HepG2 (cell line): Measurements from ENCODE around the gene SHROOM1. TPM values are rescaled to one million over a fixed set of nuclear protein-coding genes. Genes with fewer than 3 reads are reported as not detected.
A peak's percentile ranks its signal among the peaks of the same experiment; 100 is the strongest.

Experiments
- ATF1 ChIP-seq: IDR thresholded peaks from 2 replicates; pipeline ENCODE4 v1.6.1; 2016; ENCODE audit warnings: mild to moderate bottlenecking, control low read depth
- BCL6 ChIP-seq: IDR thresholded peaks from 2 replicates; pipeline ENCODE4 v1.6.1; 2016; ENCODE audit warnings: missing genetic modification reagents, missing compliant biosample characterization
- CEBPB ChIP-seq: IDR thresholded peaks from 2 replicates; pipeline ENCODE4 v1.6.1; 2011; ENCODE audit warnings: low read depth, low read length, improper control_type of control experiment, borderline replicate concordance
- CREB1 ChIP-seq, 2 experiments: fragments of 450-650 bp in 1 of 2; IDR thresholded peaks; 2 replicates each; pipeline ENCODE4 v1.6.1; 2016 to 2017; ENCODE audit warnings: control low read depth in 1 of 2, mild to moderate bottlenecking in 1 of 2, missing compliant biosample characterization in 1 of 2, missing genetic modification characterization in 1 of 2
- CREM ChIP-seq, 2 experiments: sonication (generic) in 1 of 2; formaldehyde crosslinking in 1 of 2; IDR thresholded peaks; 2 replicates each; pipeline versions ENCODE4 v1.4.0 to v1.6.1; 2016 to 2020; ENCODE audit warnings: antibody characterized with exemption in 1 of 2, mild to moderate bottlenecking in 1 of 2, missing genetic modification reagents in 1 of 2
- HMG20B ChIP-seq: conservative IDR thresholded peaks from 2 replicates; pipeline ENCODE4 v1.6.1; 2016; ENCODE audit warnings: missing genetic modification reagents, missing compliant biosample characterization
- IRF9 ChIP-seq: sonication (generic); formaldehyde crosslinking; IDR thresholded peaks from 2 replicates; pipeline ENCODE4 v1.8.0; 2022; ENCODE audit warnings: missing genetic modification reagents, mild to moderate bottlenecking, borderline replicate concordance
- ISL2 ChIP-seq: sonication (generic); formaldehyde crosslinking; IDR thresholded peaks from 2 replicates; pipeline ENCODE4 v1.5.0; 2020; ENCODE audit warnings: missing genetic modification reagents
- KDM1A ChIP-seq: IDR thresholded peaks from 2 replicates; pipeline ENCODE4 v1.6.1; 2016; ENCODE audit warnings: missing compliant biosample characterization
- KDM5B ChIP-seq: sonication (generic); formaldehyde crosslinking; IDR thresholded peaks from 2 replicates; pipeline ENCODE4 v1.4.0; 2020; ENCODE audit warnings: missing genetic modification reagents, mild to moderate bottlenecking, borderline replicate concordance
- KLF6 ChIP-seq: IDR thresholded peaks from 2 replicates; pipeline ENCODE4 v1.8.0; 2016; ENCODE audit warnings: missing biosample characterization, missing genetic modification reagents
- MAX ChIP-seq: IDR thresholded peaks from 2 replicates; pipeline ENCODE4 v1.6.1; 2012; ENCODE audit warnings: inconsistent platforms
- MTF1 ChIP-seq: sonication (generic); formaldehyde crosslinking; IDR thresholded peaks from 2 replicates; pipeline ENCODE4 v1.5.0; 2020; ENCODE audit warnings: missing genetic modification reagents
- NR2F6 ChIP-seq, 2 experiments: IDR thresholded peaks; 2 replicates each; pipeline ENCODE4 v1.6.1; 2016; ENCODE audit warnings: antibody characterized with exemption in 1 of 2, mild to moderate bottlenecking in 1 of 2
- SALL1 ChIP-seq: sonication (generic); formaldehyde crosslinking; IDR thresholded peaks from 2 replicates; pipeline ENCODE4 v1.8.0; 2022; ENCODE audit warnings: mild to moderate bottlenecking, missing genetic modification reagents
- SOX6 ChIP-seq, 2 experiments: fragments of 450-650 bp in 1 of 2; sonication (generic) in 1 of 2; formaldehyde crosslinking in 1 of 2; IDR thresholded peaks; 2 replicates each; pipeline versions ENCODE4 v1.4.0 to v1.6.1; 2017 to 2020; ENCODE audit warnings: antibody characterized with exemption in 1 of 2, mild to moderate bottlenecking in 1 of 2, missing genetic modification reagents in 1 of 2
- TAF1 ChIP-seq: sonication (generic); formaldehyde crosslinking; IDR thresholded peaks from 2 replicates; pipeline ENCODE4 v1.4.0; 2020; ENCODE audit warnings: missing genetic modification reagents
- TBP ChIP-seq: sonication (generic); formaldehyde crosslinking; IDR thresholded peaks from 2 replicates; pipeline ENCODE4 v1.5.0; 2020; ENCODE audit warnings: missing genetic modification reagents
- TFDP2 ChIP-seq: sonication (generic); formaldehyde crosslinking; IDR thresholded peaks from 2 replicates; pipeline ENCODE4 v1.4.0; 2020; ENCODE audit warnings: missing genetic modification reagents
- ZBTB4 ChIP-seq: sonication (generic); formaldehyde crosslinking; IDR thresholded peaks from 2 replicates; pipeline ENCODE4 v1.4.0; 2020; ENCODE audit warnings: missing genetic modification reagents, mild to moderate bottlenecking, borderline replicate concordance
- ZNF350 ChIP-seq: sonication (generic); formaldehyde crosslinking; IDR thresholded peaks from 2 replicates; pipeline ENCODE4 v1.4.0; 2020; ENCODE audit warnings: mild to moderate bottlenecking, low read depth, missing genetic modification reagents, borderline replicate concordance
- ZNF556 ChIP-seq: sonication (generic); formaldehyde crosslinking; IDR thresholded peaks from 2 replicates; pipeline ENCODE4 v1.4.0; 2020; ENCODE audit warnings: mild to moderate bottlenecking, missing genetic modification reagents, borderline replicate concordance
- ZNF749 ChIP-seq: sonication (generic); formaldehyde crosslinking; IDR thresholded peaks from 2 replicates; pipeline ENCODE4 v1.8.0; 2022; ENCODE audit warnings: mild to moderate bottlenecking, missing genetic modification reagents, moderate library complexity, borderline replicate concordance
- polyA plus RNA-seq, 8 experiments: library from polyadenylated mRNA; depleted of rRNA in 3 of 8; stranded (reverse) in 7 of 8; unstranded in 1 of 8; fragments of >200 nt; fragmentation: Illumina TruSeq in 4 of 8; extraction: Trizol in 4 of 8; gene quantifications; 2 replicates each; pipeline versions ENCODE4 v1.2.1 to v1.2.3, GENCODE V29; 2011 to 2016; ENCODE audit warnings: low read depth in 4 of 8, missing spikeins in 1 of 8, mixed read lengths in 1 of 8; ENCODE audit not compliant: insufficient read depth in 1 of 8
- total RNA-seq, 5 experiments: library from RNA; depleted of rRNA; stranded (reverse); fragments of >200 nt; fragmentation: Illumina TruSeq; extraction: Trizol; gene quantifications; 2 replicates each; pipeline ENCODE4 v1.2.3, GENCODE V29; 2016; ENCODE audit warnings: low read depth in 1 of 5

The SHROOM1 gene
- total and polyA plus RNA-seq, 2 of the 13 experiments (the other 11 are each of a cell fraction or from before 2014, with no cell fraction given), result 18.2 to 25.7 TPM

- peak; percentile 62; the same call in 1 of the 2 replicates for TF ChIP-seq ISL2 (CRISPR knock-in tag)
- peak; percentile 67 for TF ChIP-seq KLF6 (CRISPR knock-in tag)
- no peak for TF ChIP-seq SOX6 (IDR thresholded peaks at IDR 0.05)
- TF ChIP-seq SOX6 (CRISPR knock-in tag; IDR thresholded peaks at IDR 0.05), result peak; percentile 88
- peak; percentile 93 for TF ChIP-seq CEBPB
- TF ChIP-seq MTF1 (CRISPR knock-in tag), result no peak
- no peak for TF ChIP-seq ZNF749 (CRISPR knock-in tag)
- TF ChIP-seq SALL1 (CRISPR knock-in tag), result peak; percentile 64
- TF ChIP-seq TFDP2, result peak; percentile 13; the same call in 1 of the 2 replicates
- TF ChIP-seq KDM1A, result 0 out of 2 replicates have a peak, but pooled peaks have one; percentile 45
- no peak for TF ChIP-seq CREB1 (IDR thresholded peaks at IDR 0.05)
- TF ChIP-seq CREB1 (CRISPR knock-in tag; IDR thresholded peaks at IDR 0.05), result peak; percentile 70
- 0 out of 2 replicates have a peak, but pooled peaks have one; percentile 68 for TF ChIP-seq ZNF556
- peak; percentile 45; the same call in 1 of the 2 replicates for TF ChIP-seq ZNF350 (CRISPR knock-in tag)
- no peak for TF ChIP-seq ZBTB4 (CRISPR knock-in tag)
- TF ChIP-seq MAX, result no peak; the same call in 1 of the 2 replicates
- peak; percentile 82 for TF ChIP-seq NR2F6 (IDR thresholded peaks at IDR 0.05)
- TF ChIP-seq NR2F6 (CRISPR knock-in tag; IDR thresholded peaks at IDR 0.05), result peak; percentile 85
- TF ChIP-seq IRF9, result peak; percentile 47; the same call in 1 of the 2 replicates
- no peak for TF ChIP-seq TBP (CRISPR knock-in tag)
- TF ChIP-seq TAF1, result peak; percentile 25; the same call in 1 of the 2 replicates
- TF ChIP-seq HMG20B, result peak; percentile 86
- TF ChIP-seq ATF1 (CRISPR knock-in tag), result peak; percentile 67
- peak; percentile 93 for TF ChIP-seq BCL6 (CRISPR knock-in tag)
- TF ChIP-seq KDM5B (CRISPR knock-in tag), result no peak
- TF ChIP-seq CREM (IDR thresholded peaks at IDR 0.05), result peak; percentile 78
- TF ChIP-seq CREM (CRISPR knock-in tag; IDR thresholded peaks at IDR 0.05), result no peak
Observed at GRCh38 chr5:132839426-132840301, 9.2 kb upstream of the SHROOM1 start (continued).
